NB4 (cell line): ENCODE data around the gene SIRPA.

Experiments
- CTCF ChIP-seq: IDR thresholded peaks from one replicate; pipeline ENCODE4 v1.5.1; 2012; ENCODE audit warnings: low read depth, low read length
- MAX ChIP-seq: IDR thresholded peaks from 2 replicates; pipeline ENCODE4 v1.6.1; 2011; ENCODE audit warnings: low read depth, low read length
- MYC ChIP-seq: IDR thresholded peaks from 2 replicates; pipeline ENCODE4 v1.6.1; 2011; ENCODE audit warnings: low read depth, low read length
- POLR2A ChIP-seq: IDR thresholded peaks from 2 replicates; pipeline ENCODE4 v1.6.1; 2011; ENCODE audit warnings: mild to moderate bottlenecking; ENCODE audit not compliant: insufficient read length; ENCODE audit errors: extremely low read depth

GRCh38 chr20:1920252-1920651 lies 25.0 kb downstream of the SIRPA start:
- TF ChIP-seq CTCF (no peak), MAX (no peak), MYC (no peak), POLR2A (no peak)
